Measurements from ENCODE around the gene FEM1B.
A peak's percentile ranks its signal among the peaks of the same experiment; 100 is the strongest.
"Not testable (repeated sequence)": the region's sequence is repeated elsewhere in the genome, so short reads cannot be mapped to it uniquely, and the experiment has no call there.

FEM1B gene

GRCh38 chr15:68277603-68278344 is at the start of gene FEM1B:
Gene FEM1B (plus strand): TSS chr15:68277745. CDS start chr15:68278418, 673 bp downstream.
- DNase-seq (ENCODE audit: low read depth): peak; percentile 81

- no peak for DNase-seq (ENCODE audit: low read depth)
These were observed 49.2 kb upstream of the FEM1B start for GRCh38 chr15:68228143-68228970.

GRCh38 chr15:68228971-68229385 is 48.6 kb upstream of the FEM1B start:
- DNase-seq (ENCODE audit: low read depth): no peak

GRCh38 chr15:68229386-68230156 is 48.0 kb upstream of the FEM1B start, which contains the start of gene CLN6:
Gene CLN6 (minus strand): TSS chr15:68229728. CDS start chr15:68229584, 144 bp downstream.
- DNase-seq (ENCODE audit: low read depth): peak; percentile 61

GRCh38 chr15:68230157-68231100 is 47.1 kb upstream of the FEM1B start:
- no peak for DNase-seq (ENCODE audit: low read depth)

- no peak for DNase-seq (ENCODE audit: low read depth)
These were observed 46.3 kb upstream of the FEM1B start for GRCh38 chr15:68231102-68231818.

- DNase-seq (ENCODE audit: low read depth): no peak
These were observed 45.1 kb upstream of the FEM1B start for GRCh38 chr15:68232449-68232848.

GRCh38 chr15:68232937-68233336 is 44.6 kb upstream of the FEM1B start:
- DNase-seq (ENCODE audit: low read depth): no peak

GRCh38 chr15:68234060-68234459 is 43.5 kb upstream of the FEM1B start:
- no peak for DNase-seq (ENCODE audit: low read depth)

- not testable (repeated sequence) for DNase-seq (ENCODE audit: low read depth)
These were observed 43.0 kb upstream of the FEM1B start for GRCh38 chr15:68234520-68234919.

- no peak for DNase-seq (ENCODE audit: low read depth)
These were observed 42.5 kb upstream of the FEM1B start for GRCh38 chr15:68235022-68235421.

- no peak for DNase-seq (ENCODE audit: low read depth)
These were observed 38.5 kb upstream of the FEM1B start for GRCh38 chr15:68239025-68239424.

- peak; percentile 25 for DNase-seq (ENCODE audit: low read depth)
These were observed 36.2 kb upstream of the FEM1B start for GRCh38 chr15:68241088-68241935.

GRCh38 chr15:68244235-68244634 is 33.3 kb upstream of the FEM1B start:
- DNase-seq (ENCODE audit: low read depth): no peak

- no peak for DNase-seq (ENCODE audit: low read depth)
These were observed 28.4 kb upstream of the FEM1B start for GRCh38 chr15:68249058-68249713.

GRCh38 chr15:68252925-68253534 is 24.5 kb upstream of the FEM1B start:
- DNase-seq (ENCODE audit: low read depth): peak; percentile 66

GRCh38 chr15:68256675-68257450 is 20.7 kb upstream of the FEM1B start:
- DNase-seq (ENCODE audit: low read depth): peak; percentile 80

GRCh38 chr15:68258692-68259091 is 18.9 kb upstream of the FEM1B start:
- DNase-seq (ENCODE audit: low read depth): no peak
